Measurements from ENCODE around the gene ETFA.
"Not testable (repeated sequence)": the region's sequence is repeated elsewhere in the genome, so short reads cannot be mapped to it uniquely, and the experiment has no call there.

ETFA gene

DNA sequence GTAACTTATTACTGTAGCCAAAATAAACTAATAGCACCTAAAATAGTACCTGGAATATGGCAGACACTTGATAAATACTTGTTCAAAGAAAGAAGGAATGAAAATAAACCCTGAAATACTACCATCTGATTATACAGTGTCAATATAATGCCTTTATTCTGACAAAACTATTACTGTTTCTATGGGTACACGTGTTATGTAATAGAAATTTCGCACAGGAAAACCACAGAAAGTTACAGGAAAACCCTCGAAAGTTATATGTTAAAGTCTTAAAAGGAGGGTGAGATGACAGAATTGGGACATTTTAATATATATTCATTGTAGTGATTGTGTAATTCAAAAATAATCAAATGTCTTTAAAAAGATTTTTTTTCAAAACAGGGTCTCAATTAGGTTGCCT, 28.8 kb downstream of the ETFA start:
- ATAC-seq (no peak), DNase-seq (ENCODE audit: low spot score in 2 of 2) (no peak)
- Mint-ChIP-seq H3K4me1 (peaks cover 20% of the 10 kb centered on the region), H3K9me3 (no peaks in the 10 kb centered on the region), H3K36me3 (peaks cover 97% of the 10 kb centered on the region), H3K27ac (no peak overlapping the region), H3K4me3 (no peak overlapping the region)

DNA sequence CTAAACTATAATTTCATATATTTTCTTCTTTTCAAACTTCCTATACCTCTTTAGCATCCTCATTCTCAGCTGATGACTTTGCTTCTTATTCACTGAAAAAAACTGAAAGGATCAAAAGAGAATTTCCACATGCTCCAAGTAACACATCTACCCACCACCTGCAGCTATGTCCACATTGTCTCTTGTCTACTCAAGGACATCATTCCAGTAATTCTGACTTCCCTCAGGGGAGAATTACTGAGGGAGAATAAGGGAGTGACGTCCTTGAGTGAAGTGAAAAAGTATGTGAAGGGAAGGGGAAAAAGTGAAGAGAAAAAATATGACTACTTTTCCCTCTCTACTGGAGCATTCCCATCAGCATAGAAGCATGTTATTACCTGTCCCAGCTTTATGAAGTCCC, 32.6 kb downstream of the ETFA start:
- Mint-ChIP-seq H3K36me3 (peaks cover 82% of the 10 kb centered on the region), H3K4me3 (no peak overlapping the region)

DNA sequence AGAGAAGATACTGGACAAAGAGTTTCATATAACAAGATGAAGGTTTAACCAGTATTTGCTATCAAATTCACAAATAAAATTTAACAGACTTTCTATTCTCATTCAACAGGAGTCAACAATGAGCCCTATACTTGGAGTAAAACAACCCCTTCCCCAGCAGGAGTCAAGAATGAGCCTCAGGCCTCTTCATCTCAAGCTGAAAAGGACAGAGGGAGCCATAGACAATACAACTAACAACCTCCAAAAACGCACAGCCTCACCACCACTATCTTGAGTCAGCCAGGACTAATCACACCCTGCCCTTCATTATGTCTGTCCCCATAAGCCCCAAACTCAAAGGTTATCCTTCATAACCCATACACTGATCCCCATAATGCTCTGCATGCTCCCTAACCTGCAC, 36.4 kb downstream of the ETFA start:
- Mint-ChIP-seq H3K27ac (no peak overlapping the region), H3K9me3 (no peaks in the 10 kb centered on the region), H3K4me1 (no peaks in the 10 kb centered on the region), H3K36me3 (peaks cover 82% of the 10 kb centered on the region), H3K4me3 (no peak overlapping the region)
- DNase-seq (ENCODE audit: low spot score in 2 of 2), result no peak
- ATAC-seq, result no peak

More for the DNA sequence above, 32.6 kb downstream of the ETFA start:
- H3K4me1 Mint-ChIP-seq, result peaks cover 8% of the 10 kb centered on the region
- ATAC-seq, result no peak
- DNase-seq (ENCODE audit: low spot score in 2 of 2), result no peak
- no peak overlapping the region for H3K27ac Mint-ChIP-seq
- no peaks in the 10 kb centered on the region for H3K9me3 Mint-ChIP-seq

DNA sequence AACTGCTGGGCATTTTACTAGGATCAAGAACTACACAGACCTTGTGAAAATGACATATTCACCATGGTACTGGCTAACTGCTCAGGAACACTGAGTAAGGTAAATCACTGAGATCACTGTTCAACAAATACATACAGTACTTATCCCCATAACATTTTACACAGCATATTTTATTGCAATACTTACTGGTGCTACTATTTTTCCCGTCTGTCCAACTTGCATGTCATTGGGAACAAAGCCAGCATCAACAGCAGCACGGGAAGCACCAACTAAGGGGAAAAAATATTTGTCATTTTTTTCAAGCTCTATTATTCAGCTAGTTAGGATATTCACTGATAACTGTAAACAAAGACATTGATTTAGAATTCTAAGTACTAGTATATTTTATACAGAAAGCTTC, 37.0 kb downstream of the ETFA start:
- DNase-seq (ENCODE audit: low spot score in 2 of 2) (no peak), ATAC-seq (no peak)
- H3K4me3 Mint-ChIP-seq, result no peak overlapping the region
- H3K4me1 Mint-ChIP-seq, result no peaks in the 10 kb centered on the region
- H3K9me3 Mint-ChIP-seq, result no peaks in the 10 kb centered on the region
- H3K27ac Mint-ChIP-seq, result no peak overlapping the region
- peaks cover 81% of the 10 kb centered on the region for H3K36me3 Mint-ChIP-seq

DNA sequence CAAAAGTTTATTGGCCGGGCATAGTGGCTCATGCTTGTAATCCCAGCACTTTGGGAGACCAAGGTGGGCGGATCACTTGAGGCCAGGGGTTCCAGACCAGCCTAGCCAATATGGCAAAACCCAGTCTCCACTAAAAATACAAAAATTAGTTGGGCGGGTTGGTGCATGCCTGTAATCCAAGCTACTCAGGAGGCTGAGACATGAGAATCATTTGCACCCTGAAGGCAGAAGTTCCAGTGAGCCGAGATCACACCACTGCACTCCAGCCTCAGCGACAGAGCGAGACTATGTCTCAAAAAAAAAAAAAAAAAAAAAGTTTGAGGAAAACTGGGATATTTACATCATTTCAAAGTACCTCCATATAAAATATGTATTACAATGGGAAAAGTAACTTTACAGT, 40.4 kb downstream of the ETFA start:
- H3K4me3 Mint-ChIP-seq, result no peak overlapping the region
- no peak overlapping the region for H3K27ac Mint-ChIP-seq
- no peak for DNase-seq (ENCODE audit: low spot score in 2 of 2)
- peaks cover 78% of the 10 kb centered on the region for H3K36me3 Mint-ChIP-seq
- H3K4me1 Mint-ChIP-seq, result no peaks in the 10 kb centered on the region
- H3K9me3 Mint-ChIP-seq, result peaks cover 3% of the 10 kb centered on the region
- ATAC-seq, result no peak

DNA sequence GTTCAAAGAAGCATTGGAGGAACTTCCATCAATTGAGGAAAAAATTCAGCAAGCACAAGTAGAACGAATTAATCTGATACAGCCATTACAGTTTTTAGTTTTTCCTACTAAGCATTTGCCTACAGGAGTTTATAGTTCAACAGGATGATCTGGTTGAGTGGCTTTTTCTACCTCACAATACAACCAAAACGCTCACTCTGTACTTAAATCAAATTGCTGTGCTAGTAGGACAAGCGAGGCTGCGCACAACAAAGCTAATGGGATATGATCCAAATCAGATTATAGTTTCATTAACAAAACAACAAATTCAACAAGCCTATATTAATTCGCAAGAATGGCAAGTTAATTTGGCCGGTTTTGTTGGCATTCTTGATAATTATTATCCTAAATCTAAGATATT, 44.2 kb downstream of the ETFA start:
- H3K9me3 Mint-ChIP-seq, result peaks cover 12% of the 10 kb centered on the region
- H3K36me3 Mint-ChIP-seq, result peaks cover 87% of the 10 kb centered on the region
- no peak overlapping the region for H3K27ac Mint-ChIP-seq
- H3K4me1 Mint-ChIP-seq, result peaks cover 10% of the 10 kb centered on the region
- no peak for ATAC-seq
- H3K4me3 Mint-ChIP-seq, result no peak overlapping the region
- no peak for DNase-seq (ENCODE audit: low spot score in 2 of 2)

DNA sequence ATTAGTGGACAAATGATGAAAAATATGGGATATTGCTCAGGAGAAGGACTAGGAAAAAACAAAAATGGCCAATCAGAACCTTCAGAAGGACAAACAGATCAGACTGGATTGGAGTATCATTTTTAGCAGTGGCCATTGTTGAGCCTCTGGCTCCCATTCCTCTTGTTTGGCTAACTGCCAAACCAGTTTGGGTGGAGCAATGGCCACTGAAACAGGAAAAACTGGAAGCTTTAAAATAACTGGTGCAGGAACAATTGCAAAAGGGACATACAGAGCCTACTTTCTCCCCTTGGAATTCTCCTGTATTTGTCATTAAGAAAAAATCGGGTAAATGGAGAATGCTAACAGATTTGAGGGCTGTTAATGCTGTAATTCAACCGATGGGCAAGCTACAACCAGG, 45.5 kb downstream of the ETFA start:
- DNase-seq (ENCODE audit: low spot score in 2 of 2); H3K27ac Mint-ChIP-seq; H3K4me3 Mint-ChIP-seq; ATAC-seq; H3K4me1 Mint-ChIP-seq: not testable (repeated sequence)
- Mint-ChIP-seq H3K36me3 (peaks cover 87% of the 10 kb centered on the region), H3K9me3 (peaks cover 12% of the 10 kb centered on the region)

DNA sequence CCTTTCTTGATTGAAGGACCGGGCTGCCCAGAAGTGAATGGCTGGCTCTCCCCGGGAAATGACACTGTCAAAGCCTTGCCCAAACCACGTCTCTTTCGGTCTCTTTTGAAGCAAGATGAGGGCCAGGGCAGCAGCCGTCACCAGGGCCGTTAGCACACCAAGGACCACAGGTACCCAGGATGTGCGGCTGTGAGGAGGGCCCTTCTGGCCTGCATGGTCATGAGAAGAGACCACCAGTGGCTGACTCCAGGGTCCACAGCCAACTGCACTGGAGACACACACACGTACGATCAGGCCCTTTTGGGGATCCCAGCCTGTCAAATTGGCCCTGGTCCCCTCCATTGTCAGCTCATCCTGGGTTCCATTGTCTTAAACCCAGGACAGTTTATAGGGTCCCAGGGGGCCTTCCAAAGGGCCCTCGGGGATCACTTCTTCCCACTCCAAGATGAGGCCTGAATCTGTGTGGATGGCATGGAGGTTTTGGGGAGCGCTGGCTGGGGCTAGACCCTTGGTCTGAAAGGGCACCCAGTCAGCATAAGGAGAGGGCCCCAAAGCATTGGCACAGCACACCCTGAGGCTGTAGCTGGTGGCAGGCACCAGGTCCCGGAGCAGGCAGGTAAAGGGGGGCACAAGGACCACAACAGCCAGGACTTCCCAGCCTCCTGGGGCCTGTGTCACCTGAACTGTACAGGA, 50.9 kb downstream of the ETFA start:
- no peak overlapping the region for H3K4me3 Mint-ChIP-seq
- DNase-seq (ENCODE audit: low spot score in 2 of 2) (no peak), ATAC-seq (no peak)
- H3K27ac Mint-ChIP-seq, result no peak overlapping the region
- H3K9me3 Mint-ChIP-seq, result peaks cover 8% of the 10 kb centered on the region
- H3K36me3 Mint-ChIP-seq, result peaks cover 47% of the 10 kb centered on the region
- H3K4me1 Mint-ChIP-seq, result peaks cover 10% of the 10 kb centered on the region

DNA sequence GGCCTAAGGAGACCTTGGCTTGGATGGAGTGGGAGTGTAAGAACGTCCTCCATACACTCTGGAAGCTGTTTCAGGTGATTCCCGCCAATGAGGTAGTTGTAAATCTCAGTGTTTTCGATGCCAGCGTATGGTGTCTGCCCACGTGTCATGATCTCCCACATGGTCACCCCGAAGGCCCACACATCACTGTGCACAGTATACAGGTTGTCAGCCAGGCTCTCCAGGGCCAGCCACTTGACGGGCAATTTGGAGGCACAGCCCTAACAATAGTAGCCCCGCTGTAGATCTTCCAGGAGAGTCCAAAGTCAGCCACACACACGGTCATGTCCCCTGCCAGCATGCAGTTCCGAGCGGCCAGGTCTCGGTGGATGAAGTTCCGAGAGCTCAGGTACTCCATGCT, 51.9 kb downstream of the ETFA start:
- H3K4me3 Mint-ChIP-seq, result no peak overlapping the region
- peaks cover 8% of the 10 kb centered on the region for H3K9me3 Mint-ChIP-seq
- H3K36me3 Mint-ChIP-seq, result peaks cover 42% of the 10 kb centered on the region
- ATAC-seq (no peak), DNase-seq (ENCODE audit: low spot score in 2 of 2) (no peak)
- H3K4me1 Mint-ChIP-seq, result peaks cover 10% of the 10 kb centered on the region
- no peak overlapping the region for H3K27ac Mint-ChIP-seq

DNA sequence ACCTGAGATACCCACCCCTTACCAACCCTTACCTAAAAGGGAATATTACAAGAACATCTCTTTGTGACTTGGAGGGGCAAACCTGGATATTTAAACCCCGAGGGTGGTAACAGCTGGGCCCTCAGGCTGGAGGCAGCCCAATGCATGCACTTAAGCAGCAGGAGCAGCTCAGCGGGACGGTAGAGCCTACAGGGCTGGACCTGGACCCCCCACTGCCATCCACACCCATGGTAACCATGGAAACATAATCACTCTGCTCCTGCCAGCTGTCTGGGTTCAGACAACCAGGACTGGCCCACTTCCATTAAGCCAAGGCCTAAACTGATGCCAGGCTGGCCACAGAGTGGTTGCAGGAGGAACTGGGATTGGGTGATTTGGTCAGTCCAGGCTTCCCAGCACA, 52.8 kb downstream of the ETFA start:
- Mint-ChIP-seq H3K36me3 (peaks cover 34% of the 10 kb centered on the region), H3K9me3 (peaks cover 6% of the 10 kb centered on the region), H3K27ac (no peak overlapping the region), H3K4me1 (peaks cover 7% of the 10 kb centered on the region), H3K4me3 (no peak overlapping the region)
- DNase-seq (ENCODE audit: low spot score in 2 of 2) (no peak), ATAC-seq (no peak)

DNA sequence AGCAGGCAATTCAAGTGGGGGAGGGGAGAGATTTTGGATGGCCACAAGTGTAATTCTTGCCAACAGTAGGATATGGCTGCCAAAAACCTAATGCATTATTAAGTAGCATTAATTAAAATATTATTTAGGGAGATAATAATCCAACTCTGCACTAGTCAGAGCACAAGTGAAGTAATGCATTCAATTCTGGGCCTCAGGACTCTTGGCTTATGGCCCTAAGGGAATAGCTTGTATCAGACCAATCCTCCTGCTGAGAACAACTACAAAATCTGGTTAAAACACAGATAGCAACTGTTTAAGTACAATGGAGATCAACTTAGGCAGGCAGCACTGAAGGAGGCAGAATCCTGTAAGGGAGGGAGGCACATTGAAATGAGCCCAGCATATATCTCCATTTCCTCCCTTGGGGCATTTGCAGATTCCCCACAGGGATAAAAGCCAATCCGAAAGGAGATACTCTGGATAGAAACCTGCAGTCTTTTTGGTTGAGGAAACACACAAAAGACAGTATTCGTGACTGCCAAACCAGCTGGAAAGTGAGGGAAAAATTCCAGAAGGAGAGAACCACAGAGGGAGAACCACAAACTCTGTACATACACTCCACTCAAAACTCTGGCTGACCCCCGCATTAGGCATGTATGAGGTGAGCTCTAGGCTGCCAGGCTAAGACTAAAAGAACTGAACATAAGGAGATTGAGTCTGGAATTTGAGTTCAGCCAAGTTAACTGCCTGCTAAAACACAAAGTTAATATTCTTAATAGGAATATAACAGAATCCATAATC, 57.4 kb downstream of the ETFA start:
- peaks cover 10% of the 10 kb centered on the region for H3K36me3 Mint-ChIP-seq
- H3K9me3 Mint-ChIP-seq, result no peaks in the 10 kb centered on the region
- H3K4me3 Mint-ChIP-seq, result no peak overlapping the region
- H3K27ac Mint-ChIP-seq, result no peak overlapping the region
- ATAC-seq (no peak), DNase-seq (ENCODE audit: low spot score in 2 of 2) (no peak)
- no peaks in the 10 kb centered on the region for H3K4me1 Mint-ChIP-seq

DNA sequence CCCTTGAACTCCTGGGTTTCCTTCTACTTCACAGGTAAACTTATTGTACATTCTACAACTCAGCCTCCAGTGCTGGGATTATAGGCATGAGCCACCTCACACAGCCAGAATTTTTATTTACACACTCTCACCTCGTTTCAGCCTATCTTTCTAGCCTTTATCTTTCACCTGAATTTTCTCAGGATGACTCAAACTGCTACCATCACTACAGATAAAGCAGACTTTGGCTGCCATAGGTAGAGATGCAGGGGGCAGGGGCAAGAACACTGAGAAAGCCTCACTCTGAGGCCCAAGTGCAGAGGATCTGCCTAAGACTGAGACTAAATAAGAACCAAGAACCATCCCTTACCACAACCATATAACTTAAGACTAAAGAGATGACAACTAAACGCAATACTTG, 59.0 kb downstream of the ETFA start:
- no peaks in the 10 kb centered on the region for H3K4me1 Mint-ChIP-seq
- H3K27ac Mint-ChIP-seq, result no peak overlapping the region
- DNase-seq (ENCODE audit: low spot score in 2 of 2) (no peak), ATAC-seq (no peak)
- H3K9me3 Mint-ChIP-seq, result no peaks in the 10 kb centered on the region
- H3K36me3 Mint-ChIP-seq, result peaks cover 15% of the 10 kb centered on the region
- H3K4me3 Mint-ChIP-seq, result no peak overlapping the region

DNA sequence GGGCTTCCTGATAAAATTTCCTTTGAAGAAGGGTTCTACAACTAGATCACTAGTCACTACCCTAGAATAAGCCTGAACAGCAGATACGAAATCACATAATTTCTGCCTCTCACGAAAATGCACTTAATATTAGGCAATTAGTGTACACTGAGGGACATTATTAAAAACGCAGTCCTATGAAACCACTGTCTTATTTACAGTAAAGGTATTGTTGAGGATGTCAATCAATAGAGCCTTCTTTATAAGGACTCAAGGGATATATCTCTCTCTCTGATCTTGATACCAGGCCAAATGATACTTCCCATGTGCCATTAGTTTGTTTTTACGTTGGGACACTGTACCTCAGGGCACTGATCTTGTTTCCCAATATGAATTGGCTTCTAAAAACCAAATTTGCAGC, 59.6 kb downstream of the ETFA start:
- Mint-ChIP-seq H3K27ac (no peak overlapping the region), H3K4me1 (no peaks in the 10 kb centered on the region), H3K4me3 (no peak overlapping the region), H3K36me3 (peaks cover 15% of the 10 kb centered on the region), H3K9me3 (no peaks in the 10 kb centered on the region)
- DNase-seq (ENCODE audit: low spot score in 2 of 2) (no peak), ATAC-seq (no peak)

DNA sequence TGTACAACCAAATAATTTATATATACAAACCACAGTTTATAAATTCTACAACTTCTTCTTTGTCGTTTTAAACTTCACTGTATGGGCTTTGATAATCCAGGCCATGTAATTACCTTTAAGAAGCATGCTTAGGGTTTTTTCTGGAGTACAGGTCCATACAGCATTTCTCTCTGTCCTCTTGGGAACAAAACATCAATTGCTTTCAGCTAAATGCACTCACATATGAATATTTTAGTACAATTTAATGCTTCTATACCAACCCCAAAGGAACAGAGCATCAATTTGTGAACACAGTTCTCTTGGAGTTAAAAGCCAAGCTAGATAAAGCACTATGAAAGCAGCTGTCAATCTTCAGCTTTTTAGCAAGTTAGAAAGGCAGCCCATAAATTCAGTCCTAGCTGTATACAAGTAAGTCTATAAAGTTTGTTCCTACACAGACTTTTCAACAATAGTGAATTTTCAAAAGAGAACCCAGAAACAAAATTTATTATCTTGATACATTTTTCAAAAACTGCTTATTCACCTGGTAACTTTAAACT, 66.1 kb downstream of the ETFA start:
- Mint-ChIP-seq H3K4me3 (no peak overlapping the region), H3K27ac (no peak overlapping the region), H3K4me1 (no peaks in the 10 kb centered on the region), H3K9me3 (no peaks in the 10 kb centered on the region), H3K36me3 (peaks cover 40% of the 10 kb centered on the region)
- DNase-seq (ENCODE audit: low spot score in 2 of 2) (no peak), ATAC-seq (no peak)

DNA sequence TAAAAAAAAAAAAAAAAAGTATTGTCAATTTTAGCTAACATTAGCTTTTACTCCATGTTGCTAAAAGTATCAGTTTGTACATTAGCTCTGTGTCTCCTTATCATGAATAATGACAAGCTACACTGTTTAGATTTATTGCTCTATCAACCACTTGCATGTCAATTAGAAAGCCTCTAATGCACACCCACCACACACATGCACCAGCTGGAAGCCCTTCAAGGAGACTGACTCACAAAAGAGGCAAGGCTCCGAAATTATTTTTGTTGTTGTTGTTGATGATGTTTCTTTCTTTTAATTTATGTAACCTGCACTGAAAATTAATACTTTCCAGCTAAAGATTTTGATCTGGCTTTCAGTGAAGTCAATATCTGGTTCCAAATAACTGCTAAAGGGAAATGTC, 71.5 kb downstream of the ETFA start:
- ATAC-seq, result no peak
- Mint-ChIP-seq H3K4me3 (no peak overlapping the region), H3K9me3 (no peaks in the 10 kb centered on the region), H3K27ac (no peak overlapping the region), H3K36me3 (peaks cover 25% of the 10 kb centered on the region), H3K4me1 (no peaks in the 10 kb centered on the region)
- DNase-seq (ENCODE audit: low spot score in 2 of 2), result no peak

DNA sequence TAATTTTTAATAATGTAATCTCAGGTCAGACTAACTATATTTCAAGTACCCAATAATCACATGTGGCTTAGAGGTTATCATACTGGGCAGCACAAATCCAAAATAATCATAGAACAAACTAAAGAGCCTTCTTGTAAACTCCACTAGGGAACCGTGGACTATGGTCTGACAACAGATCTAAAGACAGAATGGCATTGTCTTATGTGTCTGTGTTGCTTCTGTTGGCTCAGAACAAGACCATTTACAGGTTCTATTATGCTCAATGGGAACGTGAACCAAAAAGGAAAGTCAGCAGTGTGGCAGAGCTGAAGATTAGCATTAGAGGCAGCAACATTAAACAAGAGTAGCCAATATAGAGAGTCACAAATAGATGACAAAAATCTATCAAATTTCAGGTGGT, 74.9 kb downstream of the ETFA start:
- peaks cover 6% of the 10 kb centered on the region for H3K36me3 Mint-ChIP-seq
- no peak overlapping the region for H3K27ac Mint-ChIP-seq
- no peak for ATAC-seq
- H3K9me3 Mint-ChIP-seq, result no peaks in the 10 kb centered on the region
- no peak for DNase-seq (ENCODE audit: low spot score in 2 of 2)
- H3K4me1 Mint-ChIP-seq, result no peaks in the 10 kb centered on the region
- no peak overlapping the region for H3K4me3 Mint-ChIP-seq

Measured in stimulated activated effector memory CD8-positive, alpha-beta T cell treated with anti-CD3 and anti-CD28 coated beads, Interleukin-12 subunit alpha, Interleukin-12 subunit beta, amount 100 ng/mL, for 72 hours (primary cell).